HCT116 (cell line): ENCODE data around the gene EXOSC3.

Experiments used
- EZH2 ChIP-seq: fragments of 200-600 bp; sonication (generic); IDR thresholded peaks from 2 replicates; pipeline ENCODE4 v1.6.1; 2017; ENCODE audit warnings: antibody characterized with exemption, mixed run types
- TF ChIP-seq, protein P1 (sequence below): IDR thresholded peaks from 2 replicates; pipeline ENCODE4 v1.6.1; 2012; ENCODE audit warnings: low read depth
- TF ChIP-seq, protein P2 (sequence below), 3 experiments: fragments of 200-600 bp in 1 of 3; sonication (generic) in 1 of 3; IDR thresholded peaks in 2 of 3; conservative IDR thresholded peaks in 1 of 3; 2 replicates each; pipeline ENCODE4 v1.5.1; 2012 to 2017; ENCODE audit warnings: low read depth in 2 of 3, low read length in 2 of 3, antibody characterized with exemption in 1 of 3, borderline replicate concordance in 1 of 3, control low read depth in 1 of 3, mild to moderate bottlenecking in 1 of 3, mixed read lengths in 1 of 3, mixed run types in 1 of 3, moderate library complexity in 1 of 3; ENCODE audit not compliant: insufficient read depth in 1 of 3
- TF ChIP-seq, protein P3 (sequence below): IDR thresholded peaks from 2 replicates; pipeline ENCODE4 v1.6.1; 2012

DNA sequence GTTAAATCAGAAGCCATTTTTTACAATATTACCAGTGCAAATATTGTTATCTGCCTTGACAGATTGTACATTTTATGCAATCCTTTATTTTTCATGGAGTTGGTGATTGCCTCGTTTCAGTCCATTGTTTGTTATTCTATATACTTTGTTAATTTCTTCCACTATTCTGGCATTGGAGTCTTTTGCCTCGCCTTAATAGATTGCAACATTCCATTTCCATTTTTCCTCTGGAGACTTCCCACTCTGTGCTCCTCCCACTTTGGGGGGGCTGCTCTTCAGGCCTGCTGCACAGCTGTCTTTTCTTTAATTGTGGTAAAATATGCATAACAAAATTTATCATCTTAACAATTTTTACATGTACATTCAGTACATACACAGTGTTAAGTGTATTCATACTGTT is 11.4 kb upstream of the EXOSC3 start:
- TF ChIP-seq, protein P1, sequence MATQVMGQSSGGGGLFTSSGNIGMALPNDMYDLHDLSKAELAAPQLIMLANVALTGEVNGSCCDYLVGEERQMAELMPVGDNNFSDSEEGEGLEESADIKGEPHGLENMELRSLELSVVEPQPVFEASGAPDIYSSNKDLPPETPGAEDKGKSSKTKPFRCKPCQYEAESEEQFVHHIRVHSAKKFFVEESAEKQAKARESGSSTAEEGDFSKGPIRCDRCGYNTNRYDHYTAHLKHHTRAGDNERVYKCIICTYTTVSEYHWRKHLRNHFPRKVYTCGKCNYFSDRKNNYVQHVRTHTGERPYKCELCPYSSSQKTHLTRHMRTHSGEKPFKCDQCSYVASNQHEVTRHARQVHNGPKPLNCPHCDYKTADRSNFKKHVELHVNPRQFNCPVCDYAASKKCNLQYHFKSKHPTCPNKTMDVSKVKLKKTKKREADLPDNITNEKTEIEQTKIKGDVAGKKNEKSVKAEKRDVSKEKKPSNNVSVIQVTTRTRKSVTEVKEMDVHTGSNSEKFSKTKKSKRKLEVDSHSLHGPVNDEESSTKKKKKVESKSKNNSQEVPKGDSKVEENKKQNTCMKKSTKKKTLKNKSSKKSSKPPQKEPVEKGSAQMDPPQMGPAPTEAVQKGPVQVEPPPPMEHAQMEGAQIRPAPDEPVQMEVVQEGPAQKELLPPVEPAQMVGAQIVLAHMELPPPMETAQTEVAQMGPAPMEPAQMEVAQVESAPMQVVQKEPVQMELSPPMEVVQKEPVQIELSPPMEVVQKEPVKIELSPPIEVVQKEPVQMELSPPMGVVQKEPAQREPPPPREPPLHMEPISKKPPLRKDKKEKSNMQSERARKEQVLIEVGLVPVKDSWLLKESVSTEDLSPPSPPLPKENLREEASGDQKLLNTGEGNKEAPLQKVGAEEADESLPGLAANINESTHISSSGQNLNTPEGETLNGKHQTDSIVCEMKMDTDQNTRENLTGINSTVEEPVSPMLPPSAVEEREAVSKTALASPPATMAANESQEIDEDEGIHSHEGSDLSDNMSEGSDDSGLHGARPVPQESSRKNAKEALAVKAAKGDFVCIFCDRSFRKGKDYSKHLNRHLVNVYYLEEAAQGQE: no peak
- TF ChIP-seq, protein P2, sequence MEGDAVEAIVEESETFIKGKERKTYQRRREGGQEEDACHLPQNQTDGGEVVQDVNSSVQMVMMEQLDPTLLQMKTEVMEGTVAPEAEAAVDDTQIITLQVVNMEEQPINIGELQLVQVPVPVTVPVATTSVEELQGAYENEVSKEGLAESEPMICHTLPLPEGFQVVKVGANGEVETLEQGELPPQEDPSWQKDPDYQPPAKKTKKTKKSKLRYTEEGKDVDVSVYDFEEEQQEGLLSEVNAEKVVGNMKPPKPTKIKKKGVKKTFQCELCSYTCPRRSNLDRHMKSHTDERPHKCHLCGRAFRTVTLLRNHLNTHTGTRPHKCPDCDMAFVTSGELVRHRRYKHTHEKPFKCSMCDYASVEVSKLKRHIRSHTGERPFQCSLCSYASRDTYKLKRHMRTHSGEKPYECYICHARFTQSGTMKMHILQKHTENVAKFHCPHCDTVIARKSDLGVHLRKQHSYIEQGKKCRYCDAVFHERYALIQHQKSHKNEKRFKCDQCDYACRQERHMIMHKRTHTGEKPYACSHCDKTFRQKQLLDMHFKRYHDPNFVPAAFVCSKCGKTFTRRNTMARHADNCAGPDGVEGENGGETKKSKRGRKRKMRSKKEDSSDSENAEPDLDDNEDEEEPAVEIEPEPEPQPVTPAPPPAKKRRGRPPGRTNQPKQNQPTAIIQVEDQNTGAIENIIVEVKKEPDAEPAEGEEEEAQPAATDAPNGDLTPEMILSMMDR (IDR thresholded peaks at IDR 0.05 in 2 of 3, conservative IDR thresholded peaks at IDR 0.05 in 1 of 3; ENCODE audit: borderline replicate concordance in 1 of 3, insufficient read depth in 1 of 3, low read depth in 2 of 3, low read length in 2 of 3): no peak
- TF ChIP-seq, protein P3, sequence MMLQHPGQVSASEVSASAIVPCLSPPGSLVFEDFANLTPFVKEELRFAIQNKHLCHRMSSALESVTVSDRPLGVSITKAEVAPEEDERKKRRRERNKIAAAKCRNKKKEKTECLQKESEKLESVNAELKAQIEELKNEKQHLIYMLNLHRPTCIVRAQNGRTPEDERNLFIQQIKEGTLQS: no peak
- no peak for TF ChIP-seq EZH2
